ENCODE data around the gene MT1HL1.

The MT1HL1 gene

GRCh38 chr1:237040823-237041222, 36.6 kb upstream of the MT1HL1 start:
- DNase-seq: no peak
- Histone ChIP-seq H3K4me3 (ENCODE audit: low read depth, low read length) (no peak overlapping the region), H3K4me1 (no peaks in the 10 kb centered on the region), H3K36me3 (no peaks in the 10 kb centered on the region), H3K27me3 (peaks cover 51% of the 10 kb centered on the region), H3K9me3 (no peaks in the 10 kb centered on the region)
- no peak for TF ChIP-seq CTCF (IDR thresholded peaks at IDR 0.05; ENCODE audit: low read depth, low read length)

GRCh38 chr1:237038211-237038610, 34.0 kb upstream of the MT1HL1 start:
- H3K36me3 ChIP-seq: no peaks in the 10 kb centered on the region
- no peaks in the 10 kb centered on the region for H3K4me1 ChIP-seq
- no peak overlapping the region for H3K4me3 ChIP-seq (ENCODE audit: low read depth, low read length)
- no peaks in the 10 kb centered on the region for H3K9me3 ChIP-seq
- no peak for TF ChIP-seq CTCF (IDR thresholded peaks at IDR 0.05; ENCODE audit: low read depth, low read length)
- DNase-seq: no peak
- peaks cover 35% of the 10 kb centered on the region for H3K27me3 ChIP-seq

GRCh38 chr1:237035759-237036158, 31.5 kb upstream of the MT1HL1 start:
- no peak for TF ChIP-seq CTCF (IDR thresholded peaks at IDR 0.05; ENCODE audit: low read depth, low read length)
- Histone ChIP-seq H3K36me3 (no peaks in the 10 kb centered on the region), H3K9me3 (no peaks in the 10 kb centered on the region)

GRCh38 chr1:237033804-237034203, 29.6 kb upstream of the MT1HL1 start:
- H3K27me3 ChIP-seq: peaks cover 7% of the 10 kb centered on the region; the same call in 1 of the 2 replicates
- no peak for TF ChIP-seq CTCF (IDR thresholded peaks at IDR 0.05; ENCODE audit: low read depth, low read length)
- no peaks in the 10 kb centered on the region for H3K36me3 ChIP-seq
- no peak for DNase-seq
- H3K9me3 ChIP-seq: no peaks in the 10 kb centered on the region
- no peak overlapping the region for H3K4me3 ChIP-seq (ENCODE audit: low read depth, low read length)
- no peaks in the 10 kb centered on the region for H3K4me1 ChIP-seq

More at GRCh38 chr1:237035759-237036158, 31.5 kb upstream of the MT1HL1 start:
- Histone ChIP-seq H3K4me3 (ENCODE audit: low read depth, low read length) (no peak overlapping the region), H3K27me3 (peaks cover 13% of the 10 kb centered on the region), H3K4me1 (no peaks in the 10 kb centered on the region)
- DNase-seq: no peak

GRCh38 chr1:237033061-237033460, 28.8 kb upstream of the MT1HL1 start:
- Histone ChIP-seq H3K36me3 (no peaks in the 10 kb centered on the region), H3K4me1 (no peaks in the 10 kb centered on the region), H3K27me3 (peaks cover 4% of the 10 kb centered on the region; the same call in 1 of the 2 replicates), H3K9me3 (no peaks in the 10 kb centered on the region), H3K4me3 (ENCODE audit: low read depth, low read length) (no peak overlapping the region)
- no peak for DNase-seq
- TF ChIP-seq CTCF (IDR thresholded peaks at IDR 0.05; ENCODE audit: low read depth, low read length): no peak

- Histone ChIP-seq H3K4me3 (ENCODE audit: low read depth, low read length) (no peak overlapping the region), H3K4me1 (no peaks in the 10 kb centered on the region), H3K9me3 (no peaks in the 10 kb centered on the region), H3K36me3 (no peaks in the 10 kb centered on the region), H3K27me3 (peaks cover 5% of the 10 kb centered on the region; the same call in 1 of the 2 replicates)
- no peak for TF ChIP-seq CTCF (IDR thresholded peaks at IDR 0.05; ENCODE audit: low read depth, low read length)
- no peak for DNase-seq
Observed at GRCh38 chr1:237032029-237032428, 27.8 kb upstream of the MT1HL1 start.

Measured in BE2C (cell line).